Activated CD4-positive, alpha-beta T cell treated with anti-CD3 and anti-CD28 coated beads for 48 hours (primary cell): ENCODE data around the gene CHRDL2.
"Not testable (repeated sequence)": the region's sequence is repeated elsewhere in the genome, so short reads cannot be mapped to it uniquely, and the experiment has no call there.

Experiments used
- DNase-seq: peaks from one replicate; pipeline ENCODE4 v3.0.0-alpha.2; 2020

CHRDL2 gene

GRCh38 chr11:74731301-74732094 lies at the start of gene CHRDL2:
Gene CHRDL2 (minus strand): TSS chr11:74731426. CDS start chr11:74730888, 538 bp downstream.
- DNase-seq = no peak

GRCh38 chr11:74780248-74781005 lies 49.2 kb upstream of the CHRDL2 start:
- no peak for DNase-seq

GRCh38 chr11:74778581-74778980 lies 47.4 kb upstream of the CHRDL2 start:
- no peak for DNase-seq

GRCh38 chr11:74777877-74778276 lies 46.7 kb upstream of the CHRDL2 start:
- no peak for DNase-seq

GRCh38 chr11:74777038-74777437 lies 45.8 kb upstream of the CHRDL2 start:
- no peak for DNase-seq

GRCh38 chr11:74776546-74776945 lies 45.3 kb upstream of the CHRDL2 start:
- DNase-seq = no peak

GRCh38 chr11:74775762-74776161 lies 44.5 kb upstream of the CHRDL2 start:
- DNase-seq = no peak

- DNase-seq = no peak
Observed at GRCh38 chr11:74773476-74773875, 42.2 kb upstream of the CHRDL2 start.

- no peak for DNase-seq
Observed at GRCh38 chr11:74771139-74771538, 39.9 kb upstream of the CHRDL2 start.

GRCh38 chr11:74770456-74770855 lies 39.2 kb upstream of the CHRDL2 start:
- DNase-seq = no peak

GRCh38 chr11:74769055-74769707 lies 38.0 kb upstream of the CHRDL2 start:
- DNase-seq = no peak

GRCh38 chr11:74768172-74768651 lies 37.0 kb upstream of the CHRDL2 start:
- peak; percentile 48 for DNase-seq

- DNase-seq = no peak
Observed at GRCh38 chr11:74766905-74767304, 35.7 kb upstream of the CHRDL2 start.

GRCh38 chr11:74756571-74756970 lies 25.3 kb upstream of the CHRDL2 start:
- DNase-seq = no peak

- DNase-seq = no peak
Observed at GRCh38 chr11:74755395-74755995, 24.3 kb upstream of the CHRDL2 start.

- DNase-seq = no peak
Observed at GRCh38 chr11:74754507-74755252, 23.5 kb upstream of the CHRDL2 start.

- DNase-seq = no peak
Observed at GRCh38 chr11:74751303-74751702, 20.1 kb upstream of the CHRDL2 start.

GRCh38 chr11:74750598-74750997 lies 19.4 kb upstream of the CHRDL2 start:
- DNase-seq = not testable (repeated sequence)

- DNase-seq = no peak
Observed at GRCh38 chr11:74749965-74750296, 18.7 kb upstream of the CHRDL2 start.

GRCh38 chr11:74749127-74749964 lies 18.1 kb upstream of the CHRDL2 start:
- peak; percentile 59 for DNase-seq
